MM.1S (cell line): ENCODE results near the gene NUTM2E.
"Not testable (repeated sequence)": the region's sequence is repeated elsewhere in the genome, so short reads cannot be mapped to it uniquely, and the experiment has no call there.

Experiments used
- EZH2 ChIP-seq: fragments of 300-600 bp; sonication (generic); optimal IDR thresholded peaks from 2 replicates; pipeline ENCODE3; 2017; ENCODE audit warnings: low read depth, mild to moderate bottlenecking, antibody characterized with exemption, low read length, mixed read lengths
- EZH2phosphoT487 ChIP-seq: fragments of 300-600 bp; sonication (generic); IDR thresholded peaks from 2 replicates; pipeline ENCODE4 v1.6.1; 2018; ENCODE audit warnings: antibody characterized with exemption, low read length
- TF ChIP-seq, protein P1 (sequence below): fragments of 300-600 bp; sonication (generic); IDR thresholded peaks from 2 replicates; pipeline ENCODE4 v1.5.1; 2016; ENCODE audit warnings: antibody characterized with exemption, low read length, mixed read lengths

DNA sequence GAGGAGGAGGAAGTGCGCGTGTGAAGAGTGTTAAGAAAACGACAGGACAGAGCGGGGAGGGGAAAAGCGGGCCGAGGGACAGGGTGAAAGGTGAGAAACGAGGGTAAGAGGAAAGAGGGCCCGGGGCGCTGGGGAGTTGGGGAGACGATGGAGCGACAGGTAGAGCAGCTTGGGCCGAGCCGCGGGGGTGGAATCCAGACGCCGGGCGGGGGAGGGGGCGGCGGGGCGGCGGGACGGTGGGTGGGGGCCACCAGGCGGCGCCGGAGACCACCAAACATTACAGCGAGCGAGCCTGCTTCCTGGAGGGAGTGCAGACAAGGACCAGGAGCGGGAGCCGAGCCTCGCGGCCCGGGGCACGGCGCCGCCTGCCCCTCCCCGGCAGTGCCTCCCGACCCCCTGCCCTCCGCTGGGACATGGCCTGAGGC lies 940 bp upstream of the NUTM2E start:
- TF ChIP-seq, protein P1, sequence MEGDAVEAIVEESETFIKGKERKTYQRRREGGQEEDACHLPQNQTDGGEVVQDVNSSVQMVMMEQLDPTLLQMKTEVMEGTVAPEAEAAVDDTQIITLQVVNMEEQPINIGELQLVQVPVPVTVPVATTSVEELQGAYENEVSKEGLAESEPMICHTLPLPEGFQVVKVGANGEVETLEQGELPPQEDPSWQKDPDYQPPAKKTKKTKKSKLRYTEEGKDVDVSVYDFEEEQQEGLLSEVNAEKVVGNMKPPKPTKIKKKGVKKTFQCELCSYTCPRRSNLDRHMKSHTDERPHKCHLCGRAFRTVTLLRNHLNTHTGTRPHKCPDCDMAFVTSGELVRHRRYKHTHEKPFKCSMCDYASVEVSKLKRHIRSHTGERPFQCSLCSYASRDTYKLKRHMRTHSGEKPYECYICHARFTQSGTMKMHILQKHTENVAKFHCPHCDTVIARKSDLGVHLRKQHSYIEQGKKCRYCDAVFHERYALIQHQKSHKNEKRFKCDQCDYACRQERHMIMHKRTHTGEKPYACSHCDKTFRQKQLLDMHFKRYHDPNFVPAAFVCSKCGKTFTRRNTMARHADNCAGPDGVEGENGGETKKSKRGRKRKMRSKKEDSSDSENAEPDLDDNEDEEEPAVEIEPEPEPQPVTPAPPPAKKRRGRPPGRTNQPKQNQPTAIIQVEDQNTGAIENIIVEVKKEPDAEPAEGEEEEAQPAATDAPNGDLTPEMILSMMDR, result not testable (repeated sequence)
- not testable (repeated sequence) for TF ChIP-seq EZH2phosphoT487, EZH2
